Thyroid gland (tissue), 4 donors: ENCODE data around the gene GSTA4.

Experiments
- CTCF ChIP-seq, 6 experiments: fragments of 200-600 bp in 3 of 6; fragments of 450-650 bp in 3 of 6; sonication (generic) in 3 of 6; IDR thresholded peaks; one replicate each; pipeline ENCODE4 v1.5.1; 2016 to 2019; ENCODE audit warnings: antibody characterized with exemption in 6 of 6, mild to moderate bottlenecking in 2 of 6, inconsistent platforms in 1 of 6, moderate library complexity in 1 of 6
- POLR2A ChIP-seq, 2 donors: fragments of 450-650 bp; IDR thresholded peaks; one replicate each; pipeline ENCODE4 v1.6.1; 2017; ENCODE audit warnings: antibody characterized with exemption in 2 of 2, mild to moderate bottlenecking in 2 of 2, moderate library complexity in 1 of 2

- TF ChIP-seq CTCF (IDR thresholded peaks at IDR 0.05) (no peak), POLR2A (IDR thresholded peaks at IDR 0.05) (no peak)
These were observed 10.8 kb downstream of the GSTA4 start for GRCh38 chr6:52984247-52984646.
